ENCODE results near the gene FSTL4.

GRCh38 chr5:133387621-133388020 lies 224.7 kb downstream of the FSTL4 start:
- TF ChIP-seq CTCF (IDR thresholded peaks at IDR 0.05; ENCODE audit: low read length) (no peak), EZH2 (IDR thresholded peaks at IDR 0.05; ENCODE audit: borderline replicate concordance, low read length) (no peak)
